Mononuclear cell (primary cell): ENCODE results near the gene MYO1H. TPM values are rescaled to one million over a fixed set of nuclear protein-coding genes. Genes with fewer than 3 reads are reported as not detected.
"Not testable (repeated sequence)": the region's sequence is repeated elsewhere in the genome, so short reads cannot be mapped to it uniquely, and the experiment has no call there.

ENCODE experiments used
- H3K27me3 ChIP-seq: 2 replicates; pipeline ENCODE4 v1.6.0; 2011; ENCODE audit warnings: low read length, control low read depth; ENCODE audit not compliant: insufficient read depth
- H3K4me1 ChIP-seq: 2 replicates; pipeline ENCODE4 v1.5.1; 2011; ENCODE audit warnings: mild to moderate bottlenecking, low read length, control low read depth; ENCODE audit not compliant: insufficient read depth
- H3K4me3 ChIP-seq: 2 replicates; pipeline ENCODE4 v1.5.1; 2011; ENCODE audit warnings: mild to moderate bottlenecking, low read length, moderate library complexity
- H3K9me3 ChIP-seq: 2 replicates; pipeline ENCODE4 v1.5.1; 2011; ENCODE audit warnings: low read depth, mild to moderate bottlenecking, control low read depth, low read length
- total RNA-seq: library from RNA; depleted of rRNA; stranded (reverse); fragments of >200 nt; gene quantifications from one replicate; pipeline ENCODE4 v1.2.3, GENCODE V29; 2012

Gene MYO1H
- total RNA-seq, 1 donor, result under 0.01 TPM

- H3K9me3 ChIP-seq, result no peaks in the 10 kb centered on the region
- H3K4me1 ChIP-seq, result no peaks in the 10 kb centered on the region
- no peaks in the 10 kb centered on the region for H3K27me3 ChIP-seq
- H3K4me3 ChIP-seq, result no peak overlapping the region
Measured at GRCh38 chr12:109421355-109422087, 73.8 kb downstream of the MYO1H start.

- Histone ChIP-seq H3K4me3 (no peak overlapping the region), H3K27me3 (no peaks in the 10 kb centered on the region), H3K9me3 (no peaks in the 10 kb centered on the region), H3K4me1 (no peaks in the 10 kb centered on the region)
Measured at GRCh38 chr12:109422251-109422650, 74.6 kb downstream of the MYO1H start.

- no peaks in the 10 kb centered on the region for H3K27me3 ChIP-seq
- no peaks in the 10 kb centered on the region for H3K4me1 ChIP-seq
- H3K9me3 ChIP-seq, result no peaks in the 10 kb centered on the region
- H3K4me3 ChIP-seq, result no peak overlapping the region
Measured at GRCh38 chr12:109423392-109423791, 75.7 kb downstream of the MYO1H start.

GRCh38 chr12:109428037-109428629 lies 80.4 kb downstream of the MYO1H start:
- Histone ChIP-seq H3K9me3 (no peaks in the 10 kb centered on the region), H3K4me3 (no peak overlapping the region), H3K27me3 (no peaks in the 10 kb centered on the region), H3K4me1 (peaks cover 6% of the 10 kb centered on the region)

- H3K27me3 ChIP-seq, H3K4me3 ChIP-seq, H3K4me1 ChIP-seq, H3K9me3 ChIP-seq: not testable (repeated sequence)
Measured at GRCh38 chr12:109428804-109429203, 81.1 kb downstream of the MYO1H start.

GRCh38 chr12:109430244-109430643 lies 82.5 kb downstream of the MYO1H start:
- H3K4me1 ChIP-seq, result peaks cover 8% of the 10 kb centered on the region

GRCh38 chr12:109432431-109432830 lies 84.7 kb downstream of the MYO1H start:
- Histone ChIP-seq H3K4me3 (no peak overlapping the region), H3K4me1 (peaks cover 8% of the 10 kb centered on the region), H3K9me3 (no peaks in the 10 kb centered on the region), H3K27me3 (no peaks in the 10 kb centered on the region)

More at GRCh38 chr12:109430244-109430643, 82.5 kb downstream of the MYO1H start:
- no peak overlapping the region for H3K4me3 ChIP-seq
- H3K9me3 ChIP-seq, result no peaks in the 10 kb centered on the region
- H3K27me3 ChIP-seq, result no peaks in the 10 kb centered on the region

- H3K27me3 ChIP-seq, result no peaks in the 10 kb centered on the region
- no peaks in the 10 kb centered on the region for H3K9me3 ChIP-seq
- H3K4me3 ChIP-seq, result no peak overlapping the region
- peaks cover 8% of the 10 kb centered on the region for H3K4me1 ChIP-seq
Measured at GRCh38 chr12:109432842-109433304, 85.2 kb downstream of the MYO1H start.

- no peak overlapping the region for H3K4me3 ChIP-seq
- peaks cover 8% of the 10 kb centered on the region for H3K4me1 ChIP-seq
- no peaks in the 10 kb centered on the region for H3K27me3 ChIP-seq
Measured at GRCh38 chr12:109433618-109434017, 85.9 kb downstream of the MYO1H start.

GRCh38 chr12:109434582-109434981 lies 86.9 kb downstream of the MYO1H start:
- Histone ChIP-seq H3K4me3 (no peak overlapping the region), H3K4me1 (peaks cover 8% of the 10 kb centered on the region), H3K9me3 (no peaks in the 10 kb centered on the region), H3K27me3 (no peaks in the 10 kb centered on the region)

More at GRCh38 chr12:109433618-109434017, 85.9 kb downstream of the MYO1H start:
- no peaks in the 10 kb centered on the region for H3K9me3 ChIP-seq

GRCh38 chr12:109435428-109436187 lies 87.9 kb downstream of the MYO1H start:
- H3K27me3 ChIP-seq, result no peaks in the 10 kb centered on the region
- H3K9me3 ChIP-seq, result no peaks in the 10 kb centered on the region
- H3K4me3 ChIP-seq, result no peak overlapping the region
- H3K4me1 ChIP-seq, result peaks cover 8% of the 10 kb centered on the region

GRCh38 chr12:109436188-109436560 lies 88.5 kb downstream of the MYO1H start:
- Histone ChIP-seq H3K27me3 (no peaks in the 10 kb centered on the region), H3K4me3 (no peak overlapping the region), H3K4me1 (peaks cover 8% of the 10 kb centered on the region), H3K9me3 (no peaks in the 10 kb centered on the region)

GRCh38 chr12:109439181-109439580 lies 91.5 kb downstream of the MYO1H start:
- H3K27me3 ChIP-seq, result no peaks in the 10 kb centered on the region
- no peaks in the 10 kb centered on the region for H3K4me1 ChIP-seq
- H3K4me3 ChIP-seq, result no peak overlapping the region
- H3K9me3 ChIP-seq, result no peaks in the 10 kb centered on the region

GRCh38 chr12:109439951-109440350 lies 92.3 kb downstream of the MYO1H start:
- H3K4me1 ChIP-seq, H3K4me3 ChIP-seq, H3K27me3 ChIP-seq, H3K9me3 ChIP-seq: not testable (repeated sequence)

GRCh38 chr12:109440851-109441490 lies 93.3 kb downstream of the MYO1H start:
- H3K27me3 ChIP-seq, result no peaks in the 10 kb centered on the region
- no peak overlapping the region for H3K4me3 ChIP-seq
- H3K4me1 ChIP-seq, result no peaks in the 10 kb centered on the region
- H3K9me3 ChIP-seq, result no peaks in the 10 kb centered on the region
